Thoracic aorta (tissue), 2 donors: Measurements from ENCODE around the gene LAMA4. TPM values are rescaled to one million over a fixed set of nuclear protein-coding genes. Genes with fewer than 3 reads are reported as not detected.
A peak's percentile ranks its signal among the peaks of the same experiment; 100 is the strongest.

ENCODE experiments used
- ATAC-seq: fragments of 150-250 bp; one replicate; pipeline ENCODE4 v1.8.0; 2017; ENCODE audit warnings: low read depth; ENCODE audit not compliant: insufficient number of reproducible peaks, low FRiP score
- DNase-seq: peaks from one replicate; pipeline ENCODE4 v3.0.0-alpha.2; 2020; ENCODE audit warnings: low spot score
- H3K27ac ChIP-seq, 2 donors: fragments of 200-600 bp; sonication (generic); 1 replicate in 1 of 2; 2 replicates in 1 of 2; pipeline ENCODE4 v1.5.1; 2016; ENCODE audit warnings: mild to moderate bottlenecking in 2 of 2, moderate library complexity in 2 of 2
- H3K27me3 ChIP-seq: fragments of 200-600 bp; sonication (generic); replicated peaks from 2 replicates; pipeline ENCODE4 v1.6.0; 2016; ENCODE audit warnings: mild to moderate bottlenecking; ENCODE audit not compliant: insufficient read depth
- H3K36me3 ChIP-seq: fragments of 200-600 bp; sonication (generic); one replicate; pipeline ENCODE4 v1.5.1; 2016
- H3K4me1 ChIP-seq, 2 donors: fragments of 200-600 bp; sonication (generic); 1 replicate in 1 of 2; 2 replicates in 1 of 2; pipeline versions ENCODE4 v1.5.1 to v1.6.0; 2016; ENCODE audit warnings: low read depth in 2 of 2, mild to moderate bottlenecking in 1 of 2; ENCODE audit not compliant: control insufficient read depth in 1 of 2
- H3K4me3 ChIP-seq: fragments of 200-600 bp; sonication (generic); 2 replicates; pipeline ENCODE4 v1.5.1; 2016; ENCODE audit warnings: mild to moderate bottlenecking
- H3K9me3 ChIP-seq: fragments of 200-600 bp; sonication (generic); 2 replicates; pipeline ENCODE4 v1.5.1; 2016
- CTCF ChIP-seq: fragments of 200-600 bp; sonication (generic); IDR thresholded peaks from one replicate; pipeline ENCODE4 v1.5.1; 2019; ENCODE audit warnings: antibody characterized with exemption
- total RNA-seq, 2 donors: library from RNA; depleted of rRNA; stranded (reverse); fragments of >200 nt; gene quantifications; one replicate each; pipeline versions ENCODE4 v1.1.0 to v1.2.3, GENCODE V29; 2016

The LAMA4 gene
- total RNA-seq, 2 donors from 2014 or later: 34.9 to 66.7 TPM

DNA sequence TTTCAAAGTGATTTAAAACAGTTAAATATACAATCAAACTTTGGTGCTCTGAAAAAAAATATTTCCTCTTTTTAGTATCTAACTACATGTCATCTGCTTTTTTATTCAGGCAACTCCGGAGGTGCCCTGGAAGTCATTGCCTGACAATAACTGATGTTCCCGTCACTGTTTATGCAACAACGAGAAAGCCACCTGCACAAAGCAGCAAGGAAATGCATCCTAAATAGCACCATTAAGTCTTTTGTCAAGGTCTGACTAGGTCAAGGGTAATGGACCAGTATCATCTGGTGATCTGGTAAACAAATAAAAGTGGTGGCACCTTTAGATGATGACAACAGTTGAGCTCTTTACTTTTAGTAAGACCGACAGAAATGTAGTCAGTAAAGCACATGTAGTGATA, 153.8 kb downstream of the LAMA4 start:
- DNase-seq: no peak
- Histone ChIP-seq H3K36me3 (no peaks in the 10 kb centered on the region), H3K27me3 (no peaks in the 10 kb centered on the region), H3K4me1 (no peaks in the 10 kb centered on the region), H3K9me3 (no peaks in the 10 kb centered on the region), H3K4me3 (no peak overlapping the region), H3K27ac (no peak overlapping the region)
- no peak for TF ChIP-seq CTCF
- ATAC-seq: no peak

- no peak overlapping the region for H3K27ac ChIP-seq
- H3K4me1 ChIP-seq: no peaks in the 10 kb centered on the region
- H3K36me3 ChIP-seq: no peaks in the 10 kb centered on the region
- TF ChIP-seq CTCF: no peak
- ATAC-seq: no peak
- no peaks in the 10 kb centered on the region for H3K9me3 ChIP-seq
- DNase-seq: no peak
- no peaks in the 10 kb centered on the region for H3K27me3 ChIP-seq
- no peak overlapping the region for H3K4me3 ChIP-seq
These were observed 157.5 kb downstream of the LAMA4 start for GRCh38 chr6:112096901-112097300.

- DNase-seq: no peak
- no peak for TF ChIP-seq CTCF
- H3K36me3 ChIP-seq: no peaks in the 10 kb centered on the region
- peak overlapping the region; percentile 79 for H3K4me3 ChIP-seq
- no peaks in the 10 kb centered on the region for H3K9me3 ChIP-seq
- H3K27me3 ChIP-seq: no peaks in the 10 kb centered on the region
- H3K27ac ChIP-seq: peak overlapping the region; percentile 61 to 69
- H3K4me1 ChIP-seq: peaks cover 5 to 12% of the 10 kb centered on the region in 2 donors
- ATAC-seq: no peak
These were observed 166.5 kb downstream of the LAMA4 start for GRCh38 chr6:112087916-112088315.

DNA sequence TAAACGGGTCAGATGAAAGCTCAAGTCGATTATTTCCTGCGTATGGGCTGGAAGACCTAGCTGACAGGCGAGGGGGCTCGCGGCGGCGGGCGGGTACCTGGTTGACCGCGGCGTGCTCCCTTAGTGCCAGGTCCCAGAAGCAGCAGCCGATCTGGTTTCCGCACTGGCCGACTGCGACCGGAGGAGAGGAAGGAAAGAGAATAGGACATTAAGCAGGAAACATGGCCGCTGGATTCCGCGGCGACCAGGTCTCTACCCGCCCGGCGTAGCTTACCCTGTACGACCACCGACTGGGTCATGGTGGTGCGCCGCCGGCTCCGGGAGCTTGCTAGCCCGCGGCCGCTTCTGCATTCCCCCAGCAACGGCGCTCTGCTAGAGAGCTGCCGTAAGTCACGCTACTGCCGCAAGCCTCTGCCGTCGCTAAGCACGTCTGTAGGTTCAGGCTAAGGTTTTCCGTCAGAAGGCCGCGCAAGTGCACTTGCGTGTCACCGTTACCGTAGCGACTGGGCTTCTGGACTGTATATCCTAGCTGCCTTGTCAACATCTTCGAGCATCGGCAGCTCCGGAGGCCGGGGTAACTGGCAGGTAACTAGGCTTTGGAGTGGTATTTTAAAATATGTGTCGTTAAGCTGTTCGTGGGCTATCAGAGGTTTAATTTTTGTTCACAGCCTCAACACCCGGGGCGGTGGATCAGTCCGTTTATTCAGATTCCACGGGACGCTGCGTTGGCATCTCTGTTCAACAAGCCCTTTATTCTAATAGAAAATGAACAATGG, 167.0 kb downstream of the LAMA4 start, which contains the start of the genes FAM229B and TUBE1:
Gene FAM229B, plus strand, starts transcription at position 456 of the 776 bp plus-strand sequence. CDS start 11,693 bp downstream, outside the sequence.
Gene TUBE1, minus strand, starts transcription at position 347 of the 776 bp plus-strand sequence. Its CDS starts 48 bp downstream, at position 299.
- no peaks in the 10 kb centered on the region for H3K9me3 ChIP-seq
- peak; percentile 8 for TF ChIP-seq CTCF
- peaks cover 5 to 12% of the 10 kb centered on the region in 2 donors for H3K4me1 ChIP-seq
- no peaks in the 10 kb centered on the region for H3K36me3 ChIP-seq
- H3K4me3 ChIP-seq: peak within 1 kb of the TSS; percentile 79
- ATAC-seq: peak; percentile 90
- peak within 1 kb of the TSS; percentile 61 to 69 for H3K27ac ChIP-seq
- peak; percentile 81 for DNase-seq
- no peaks in the 10 kb centered on the region for H3K27me3 ChIP-seq

GRCh38 chr6:112086744-112087135, 167.6 kb downstream of the LAMA4 start:
- Histone ChIP-seq H3K4me1 (peaks cover 5 to 12% of the 10 kb centered on the region in 2 donors), H3K36me3 (no peaks in the 10 kb centered on the region), H3K27ac (peak overlapping the region; percentile 61 to 69), H3K27me3 (no peaks in the 10 kb centered on the region), H3K4me3 (peak overlapping the region; percentile 79), H3K9me3 (no peaks in the 10 kb centered on the region)
- DNase-seq (no peak), ATAC-seq (no peak)
- TF ChIP-seq CTCF: no peak
